Pancreas (tissue), 10 donors: ENCODE measurements around the gene LRFN4. TPM values are rescaled to one million over a fixed set of nuclear protein-coding genes. Genes with fewer than 3 reads are reported as not detected.

Experiments
- ATAC-seq, 4 donors: fragments of 200-7000 bp; cut with Tn5 transposase; one replicate each; pipeline versions ENCODE4 v1.8.0 to v1.9.1; 2020; ENCODE audit warnings: mild to moderate bottlenecking in 4 of 4, moderate library complexity in 4 of 4
- DNase-seq, 6 donors: peaks; one replicate each; pipeline ENCODE4 v3.0.0-alpha.2; 2020
- FAIRE-seq: peaks from 2 replicates; lab custom pipeline; 2012; peaks lifted over from hg19 to GRCh38; lab: Jason Lieb, UNC
- H3K27ac ChIP-seq, 4 donors: fragments of 200-600 bp; sonication (generic); 1 replicate in 3 of 4; 2 replicates in 1 of 4; pipeline versions ENCODE4 v1.5.0 to v1.8.0; 2020
- H3K27me3 ChIP-seq, 4 donors: fragments of 200-600 bp; one replicate each; pipeline ENCODE4 v1.8.0; 2021
- H3K36me3 ChIP-seq, 3 donors: fragments of 200-600 bp; sonication (generic) in 1 of 3; one replicate each; pipeline versions ENCODE4 v1.5.0 to v1.8.0; 2020 to 2021
- H3K4me1 ChIP-seq, 3 donors: fragments of 200-600 bp; one replicate each; pipeline ENCODE4 v1.8.0; 2021
- H3K4me3 ChIP-seq, 4 donors: fragments of 200-600 bp; sonication (generic) in 2 of 4; one replicate each; pipeline versions ENCODE4 v1.5.0 to v1.8.0; 2020 to 2021
- H3K9me3 ChIP-seq, 4 donors: fragments of 200-600 bp; one replicate each; pipeline ENCODE4 v1.8.0; 2021
- CTCF ChIP-seq, 4 donors: fragments of 200-600 bp; sonication (generic) in 3 of 4; IDR thresholded peaks; one replicate each; pipeline versions ENCODE4 v1.5.0 to v1.8.0; 2021; ENCODE audit warnings: antibody characterized with exemption in 4 of 4
- WGBS, 2 donors: extraction: QIAGEN DNeasy Blood & Tissue Kit; methylation state at CpG; one replicate each; pipeline ENCODE4 v1.1.7; 2013; 5-methylcytosine and 5-hydroxymethylcytosine counted together
- intact Hi-C, 3 donors: fragments of 100-400 bp; cut with DNase I; formaldehyde crosslinking; loops; one replicate each; pipeline versions ENCODE4 v1.11.1 to v1.14.2; 2022
- polyA plus RNA-seq, 2 donors: library from polyadenylated mRNA; stranded (reverse); fragments of 200-250 nt; gene quantifications; one replicate each; pipeline ENCODE4 v1.2.3, GENCODE V29; 2013
- total RNA-seq, 6 donors: library from RNA; stranded (reverse); fragmentation: NEBNext Ultra II Directional in 4 of 6; extraction: Animal tissue kit (Norgen Biotek cat#: 25700) in 4 of 6; gene quantifications; one replicate each; pipeline versions ENCODE4 v1.2.1 to v1.2.4, GENCODE V29; 2021 to 2023
- donor health status: healthy with polysubstance abuse.
- donor health status: DM: no; HTN: no; CAD: no; lungs with moderate emphysema.
- donor health status: DM: no; HTN: no; CAD: no.
- donor health status: control.
- donor health status: control.
- donor health status: Bipolar disorder and iron deficiency.
- donor health status: DM: yes; HTN: yes; CAD: no.
- donor health status: DM: no; HTN: no; CAD: no.
- donor health status: DM: no; HTN: no; CAD: no.
- donor health status: DM: yes; HTN: yes; CAD: no.

The LRFN4 gene
- total and polyA plus RNA-seq, 8 donors = 0.51 to 7.8 (median 2.8) TPM

- no peak for TF ChIP-seq CTCF (IDR thresholded peaks at IDR 0.05)
Observed at GRCh38 chr11:66853242-66854229, 3.3 kb upstream of the LRFN4 start.

GRCh38 chr11:66854231-66854661 lies 2.6 kb upstream of the LRFN4 start:
- DNase-seq (peak in 3 of 6 donors; percentile 22 to 49 (median 49)), ATAC-seq (no peak)
- 88% methylated on average over 12 of the region's 12 CpGs for WGBS, 2 donors

More at GRCh38 chr11:66853242-66854229, 3.3 kb upstream of the LRFN4 start:
- ATAC-seq = no peak
- WGBS, 2 donors = 89 to 90% methylated on average over 26 of the region's 26 CpGs
- Histone ChIP-seq H3K27ac (no peak overlapping the region), H3K9me3 (no peaks in the 10 kb centered on the region), H3K27me3 (no peaks in the 10 kb centered on the region), H3K36me3 (no peaks in the 10 kb centered on the region), H3K4me1 (peaks cover 0 to 6% (median 5%) of the 10 kb centered on the region in 3 donors), H3K4me3 (no peak overlapping the region)
- intact Hi-C loops = no loop called here
- no peak for FAIRE-seq
- peak in 2 of 6 donors; percentile 26 to 65 for DNase-seq

GRCh38 chr11:66854729-66855211 lies 2.1 kb upstream of the LRFN4 start:
- WGBS, 2 donors = 92 to 93% methylated on average over 15 of the region's 15 CpGs
- Histone ChIP-seq H3K27ac (no peak overlapping the region), H3K4me3 (no peak overlapping the region), H3K4me1 (peaks cover 0 to 6% (median 5%) of the 10 kb centered on the region in 3 donors), H3K9me3 (no peaks in the 10 kb centered on the region), H3K27me3 (no peaks in the 10 kb centered on the region), H3K36me3 (no peaks in the 10 kb centered on the region)
- no peak for TF ChIP-seq CTCF (IDR thresholded peaks at IDR 0.05)
- ATAC-seq (no peak), FAIRE-seq (no peak), DNase-seq (peak in 3 of 6 donors; percentile 37 to 60 (median 54))
- intact Hi-C loops = no loop called here

More at GRCh38 chr11:66854231-66854661, 2.6 kb upstream of the LRFN4 start:
- H3K4me3 ChIP-seq = no peak overlapping the region
- TF ChIP-seq CTCF (IDR thresholded peaks at IDR 0.05) = no peak
- intact Hi-C loops = no loop called here
- no peaks in the 10 kb centered on the region for H3K9me3 ChIP-seq
- H3K27me3 ChIP-seq = no peaks in the 10 kb centered on the region
- H3K27ac ChIP-seq = no peak overlapping the region
- peaks cover 0 to 6% (median 5%) of the 10 kb centered on the region in 3 donors for H3K4me1 ChIP-seq
- H3K36me3 ChIP-seq = no peaks in the 10 kb centered on the region
- FAIRE-seq = no peak

GRCh38 chr11:66855574-66856495 lies 1.0 kb upstream of the LRFN4 start:
- no peak for FAIRE-seq

More at GRCh38 chr11:66855574-66856495, 1.0 kb upstream of the LRFN4 start:
- intact Hi-C loops = no loop called here
- Histone ChIP-seq H3K4me3 (peak overlapping the region; percentile 38 to 57 (median 53)), H3K9me3 (no peaks in the 10 kb centered on the region), H3K4me1 (peaks cover 0 to 6% (median 5%) of the 10 kb centered on the region in 3 donors), H3K36me3 (no peaks in the 10 kb centered on the region), H3K27ac (peak overlapping the region; percentile 56 to 84 (median 64)), H3K27me3 (no peaks in the 10 kb centered on the region)
- ATAC-seq (peak; percentile 94 to 96 (median 95)), DNase-seq (peak; percentile 94 to 97 (median 95))
- WGBS, 2 donors = 4 to 11% methylated on average over 22 to 48 of the region's 51 CpGs
- no peak for TF ChIP-seq CTCF (IDR thresholded peaks at IDR 0.05)
